Stimulated activated CD8-positive, alpha-beta memory T cell treated with anti-CD3 and anti-CD28 coated beads, Interleukin-12 subunit alpha, Interleukin-12 subunit beta, amount 100 ng/mL, for 24 hours (primary cell): ENCODE data around the gene FCSK.
"Not testable (repeated sequence)": the region's sequence is repeated elsewhere in the genome, so short reads cannot be mapped to it uniquely, and the experiment has no call there.

Source experiments
- DNase-seq: peaks from one replicate; pipeline ENCODE4 v3.0.0-alpha.2; 2020; ENCODE audit errors: extremely low read depth

Gene FCSK

DNA sequence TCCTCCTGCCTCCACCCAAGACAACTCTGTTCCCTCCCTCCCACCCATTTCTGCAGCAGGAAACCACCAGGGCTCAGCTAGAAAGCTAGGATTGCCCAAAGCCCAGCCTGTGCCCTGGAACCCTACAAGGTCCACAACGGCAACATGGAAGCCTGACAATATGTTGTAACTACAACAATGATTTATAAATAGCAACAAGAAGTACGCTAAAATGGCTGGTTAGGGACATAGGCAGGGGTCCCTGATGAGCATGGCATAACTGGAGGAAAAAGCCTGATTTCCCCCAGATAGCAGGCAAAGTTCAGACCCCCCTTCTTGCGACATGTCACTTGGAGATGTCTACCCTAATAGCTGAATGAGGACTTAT lies 22.1 kb upstream of the FCSK start:
- DNase-seq: no peak

DNA sequence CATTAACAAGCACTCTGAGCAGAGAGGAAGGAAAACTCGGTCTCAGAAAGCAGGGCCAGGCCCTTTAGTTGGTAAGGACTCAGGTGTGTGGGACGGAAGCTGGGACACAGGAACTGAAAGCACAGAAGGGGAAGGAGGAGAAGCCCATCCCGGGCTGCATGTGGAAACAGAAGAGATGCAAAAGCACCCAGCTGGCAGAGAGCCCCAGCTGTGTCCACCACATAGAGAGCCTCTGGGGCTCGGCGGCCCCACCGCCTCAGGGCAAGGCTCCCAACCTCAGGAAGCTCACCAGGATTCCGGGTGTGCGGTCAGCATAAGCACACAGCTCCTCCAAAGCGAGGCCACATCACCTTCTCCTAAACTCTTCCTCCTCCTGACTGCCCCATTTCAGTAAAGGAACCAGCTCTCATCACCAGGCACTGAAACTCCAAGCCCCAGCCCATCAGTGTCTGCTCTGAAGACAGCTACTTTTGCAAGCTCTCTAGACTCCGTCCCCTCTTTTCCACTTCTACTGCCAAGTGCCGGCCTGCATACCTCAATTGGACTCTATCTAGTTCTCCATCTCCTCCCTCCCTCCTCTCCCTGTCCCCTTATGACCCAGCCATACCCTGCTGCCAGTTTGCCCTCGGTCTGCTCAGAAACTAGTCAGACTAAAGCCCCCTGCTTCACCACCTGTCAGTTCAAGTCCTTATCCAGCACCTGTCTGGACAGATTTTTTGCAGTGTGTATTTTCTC lies 21.5 kb upstream of the FCSK start:
- no peak for DNase-seq

DNA sequence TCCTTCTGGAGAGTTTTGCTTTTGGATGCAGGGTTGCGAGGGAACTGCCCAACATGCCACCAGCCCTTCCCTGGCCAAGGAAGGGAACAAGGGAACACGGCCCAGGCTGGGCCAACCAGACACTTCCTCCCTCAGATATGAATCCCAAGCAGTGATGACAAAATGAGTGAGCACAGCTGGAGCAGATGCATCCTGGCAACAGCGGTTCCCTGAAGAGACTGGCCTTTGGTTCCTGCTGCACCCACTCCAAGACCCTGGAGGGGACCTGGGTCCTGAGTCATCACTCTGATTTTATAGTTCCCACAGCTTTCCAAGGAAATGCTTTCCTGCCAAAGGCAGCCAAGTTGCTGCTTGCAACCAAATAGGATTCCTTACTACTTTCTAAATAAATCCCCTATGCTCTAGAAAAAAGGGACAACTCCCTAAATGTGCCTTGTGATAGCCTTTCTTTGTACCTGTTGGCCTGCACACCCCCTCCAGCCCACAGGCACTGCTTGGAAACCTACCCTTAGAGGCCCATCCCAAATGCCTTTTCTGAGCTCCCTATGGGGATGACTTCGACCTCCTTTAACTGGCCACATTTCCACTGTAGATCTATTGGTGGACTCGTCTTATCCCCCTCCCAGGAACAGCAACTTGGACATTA lies 20.8 kb upstream of the FCSK start:
- DNase-seq: no peak

DNA sequence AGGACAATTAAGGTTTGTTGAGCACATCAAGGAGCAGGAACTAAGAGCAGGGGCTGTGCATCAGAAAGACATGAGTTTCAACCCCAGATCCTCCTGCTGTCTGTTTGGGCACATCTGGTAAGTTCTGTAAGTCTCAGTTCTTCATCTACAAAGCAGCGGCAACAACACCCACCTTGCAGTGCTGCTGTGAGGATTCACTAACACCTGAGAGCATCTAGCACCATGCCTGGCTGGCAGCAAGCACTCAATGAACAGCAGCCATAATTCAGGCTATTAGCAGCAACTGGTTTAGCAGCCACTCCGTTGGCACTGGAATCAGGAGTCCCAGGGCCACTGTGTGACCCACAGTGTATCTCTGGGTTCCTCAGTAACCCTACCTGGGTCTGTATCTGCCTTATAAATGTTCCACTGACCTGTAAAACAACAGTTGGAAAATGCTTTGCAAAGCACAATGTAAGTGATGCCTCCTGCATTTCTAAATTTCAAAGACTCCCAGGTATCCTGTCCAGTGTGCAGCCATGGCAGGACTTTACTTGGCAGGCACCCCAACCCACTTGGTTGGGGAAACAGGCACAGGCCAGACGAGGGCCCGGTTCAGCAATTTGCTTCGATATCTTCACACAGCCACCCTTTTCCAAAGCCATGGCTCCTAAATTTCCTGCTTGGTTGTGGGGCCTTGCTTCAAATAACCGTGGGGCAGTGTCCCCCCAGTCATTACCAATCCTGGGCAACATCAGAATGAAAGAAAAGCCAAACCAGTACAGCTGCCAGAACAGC lies 19.7 kb upstream of the FCSK start:
- no peak for DNase-seq

DNA sequence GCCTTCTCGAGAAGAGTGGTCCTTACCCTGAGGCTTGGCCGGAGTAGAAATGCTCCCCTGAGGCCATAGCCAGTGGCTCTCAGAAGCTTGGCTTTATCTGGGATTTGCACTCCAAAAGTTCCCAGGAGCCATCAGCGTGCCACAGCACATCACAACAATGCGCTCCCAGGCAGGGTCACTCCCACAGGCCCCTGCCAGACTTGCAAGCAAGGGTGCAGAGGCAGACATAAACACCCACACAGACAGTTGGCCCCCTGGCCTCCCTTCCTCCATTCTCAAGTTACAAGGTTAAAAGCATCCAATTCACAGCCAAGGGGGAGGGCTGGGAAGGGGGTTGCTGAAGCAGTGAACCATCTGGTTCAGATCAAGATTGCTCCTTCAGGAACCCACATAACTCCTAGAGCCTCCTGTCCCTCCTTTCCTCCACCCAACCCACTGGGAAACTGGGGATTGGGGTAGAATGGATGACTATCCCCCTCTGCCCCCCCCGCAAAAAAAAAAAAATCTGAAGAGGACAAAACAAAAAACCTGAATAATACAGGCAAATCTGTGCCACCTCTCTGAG lies 17.3 kb upstream of the FCSK start:
- DNase-seq: no peak

DNA sequence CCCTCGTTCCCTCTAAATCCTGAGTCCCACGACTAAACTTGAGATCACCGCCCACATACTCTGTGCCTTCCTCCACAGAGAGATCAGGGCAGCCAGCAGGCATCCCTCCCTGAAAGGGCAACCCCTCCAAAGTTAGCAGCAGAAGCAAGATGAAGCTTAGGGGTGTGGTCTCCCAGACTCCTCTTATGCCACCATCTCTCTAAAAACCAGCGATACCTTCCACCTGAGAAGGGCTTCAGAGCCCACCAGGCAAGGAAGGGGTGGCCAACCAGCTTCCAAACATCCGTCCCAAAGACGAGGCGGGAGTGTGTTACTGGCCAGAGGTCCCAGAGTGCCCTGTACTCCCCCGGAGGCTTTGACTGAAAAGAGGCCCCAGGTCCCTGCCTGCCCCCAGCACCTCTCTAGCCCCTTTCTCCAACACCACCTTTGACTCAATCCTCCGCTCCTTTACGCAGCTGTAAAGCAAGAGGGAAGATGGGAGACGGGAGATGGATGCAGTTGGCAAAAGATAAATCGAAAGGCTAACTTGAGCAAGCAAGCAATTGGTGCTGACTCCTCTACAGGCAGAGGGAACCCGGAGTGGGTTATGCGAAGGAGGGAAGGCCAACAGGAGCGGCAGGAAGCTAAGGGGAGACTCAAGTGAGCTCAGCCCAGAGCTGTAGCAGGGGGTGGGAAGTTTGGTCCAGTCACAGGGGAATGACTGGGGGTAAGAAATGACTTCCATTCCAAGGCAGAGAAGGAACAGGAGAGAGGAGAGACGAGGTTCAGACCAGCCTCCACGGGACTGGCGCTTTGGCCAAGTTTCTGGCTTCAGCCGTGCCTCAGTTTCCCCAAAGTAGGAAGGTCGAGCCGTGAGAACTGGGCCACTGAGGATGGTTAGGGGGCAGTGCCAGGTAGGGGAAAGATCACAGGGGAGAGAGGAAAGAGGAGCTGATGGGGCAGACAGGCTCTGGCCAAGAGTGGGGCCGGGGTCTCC lies 16.5 kb upstream of the FCSK start:
- DNase-seq: no peak

DNA sequence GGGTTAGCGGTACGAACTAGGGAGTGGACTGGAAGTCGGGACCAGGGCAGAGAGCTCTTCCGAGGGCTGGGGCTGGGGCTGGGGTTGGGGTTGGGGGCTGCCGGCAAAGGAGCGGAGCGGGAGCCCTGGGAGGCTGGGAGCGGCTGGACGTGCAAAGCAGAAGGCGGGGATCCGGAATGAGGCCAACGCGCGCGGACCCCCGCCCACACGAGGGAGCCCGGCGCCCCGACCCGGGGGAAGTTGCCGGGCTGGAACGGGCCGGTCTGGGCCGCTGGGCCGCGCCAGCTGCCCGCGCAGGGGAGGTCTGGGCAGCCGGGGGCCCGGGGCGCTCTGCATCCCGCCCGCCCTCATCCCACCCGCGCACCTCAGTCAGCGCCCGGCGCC lies 15.8 kb upstream of the FCSK start:
- DNase-seq: no peak

DNA sequence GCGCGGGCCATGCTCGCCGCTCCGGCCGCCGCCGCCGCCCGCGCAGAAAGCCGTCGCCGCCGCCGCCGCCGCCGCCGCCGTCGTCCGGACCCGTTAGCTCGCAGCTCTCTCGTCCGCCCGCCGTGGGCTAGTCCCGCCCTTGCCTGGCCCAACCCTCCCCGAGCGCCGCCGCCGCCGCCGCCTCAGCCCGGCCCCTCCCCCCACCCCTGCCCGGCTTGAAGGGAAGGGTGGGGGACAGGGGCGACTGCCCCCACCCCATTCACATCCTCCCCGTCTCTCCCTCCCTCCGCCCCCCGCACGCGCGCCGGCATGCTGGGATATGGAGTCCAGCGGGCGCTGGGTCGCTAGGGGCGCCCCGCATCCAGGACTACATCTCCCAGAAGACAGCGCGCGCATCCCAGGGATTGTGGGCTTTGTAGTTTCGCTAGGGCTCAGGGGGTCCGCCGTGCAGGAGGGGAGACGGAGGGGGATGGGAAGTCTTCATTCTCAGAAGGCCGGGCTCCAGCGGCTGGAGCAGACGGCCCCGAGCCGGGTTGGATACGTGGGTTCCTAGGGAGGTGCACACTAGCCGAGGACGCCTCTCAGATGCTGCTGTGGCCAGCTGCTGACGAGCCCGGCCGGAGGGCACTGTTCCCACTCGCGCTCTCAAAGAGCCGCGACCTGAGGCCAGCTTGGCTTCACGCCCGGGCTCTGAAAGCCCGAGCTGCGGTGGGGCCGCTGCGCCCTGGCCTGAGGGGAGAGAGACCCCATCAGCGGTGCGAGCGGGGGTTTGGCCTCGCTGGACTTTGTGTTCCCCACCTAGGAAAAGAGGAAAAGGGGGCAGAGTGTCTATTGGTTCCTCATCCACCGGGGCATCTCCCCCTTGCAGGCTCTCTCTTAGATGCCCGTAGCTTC lies 15.2 kb upstream of the FCSK start, which contains the start of gene ST3GAL2:
TSS of gene ST3GAL2 (minus strand) at position 132 of the 894 bp plus-strand sequence. CDS start 40,570 bp downstream, outside the sequence.
- DNase-seq: peak; percentile 85

DNA sequence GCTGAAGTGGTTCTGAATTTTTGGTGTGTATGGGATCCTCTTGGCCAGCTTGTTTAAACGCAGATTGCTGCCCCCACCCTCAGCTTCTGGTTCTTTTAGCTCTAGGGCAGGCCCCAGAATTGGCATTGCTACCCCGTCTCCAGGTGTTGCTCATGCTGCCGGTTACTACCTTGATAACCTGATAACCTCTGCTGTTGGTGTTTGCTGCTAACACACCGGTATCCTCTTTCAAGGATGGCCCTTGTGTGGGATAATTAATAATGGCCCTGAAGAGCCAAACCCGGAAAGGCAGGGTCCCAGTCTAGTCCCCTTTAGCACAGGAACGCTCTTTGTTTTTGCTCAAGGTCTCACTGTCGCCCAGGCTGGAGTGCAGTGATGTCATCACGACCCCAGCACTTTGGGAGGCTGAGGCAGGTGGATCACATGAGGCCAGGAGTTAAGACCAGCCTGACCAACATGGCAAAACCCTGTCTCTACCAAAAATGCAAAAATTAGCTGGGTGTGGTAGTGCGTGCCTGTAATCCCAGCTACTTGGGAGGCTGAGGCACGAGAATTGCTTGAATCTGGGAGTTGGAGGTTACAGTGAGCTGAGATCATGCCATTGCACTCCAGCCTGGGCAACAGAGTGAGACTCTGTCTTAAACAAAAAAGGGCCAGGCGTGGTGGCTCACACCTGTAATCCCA lies 14.2 kb upstream of the FCSK start:
- DNase-seq: no peak

DNA sequence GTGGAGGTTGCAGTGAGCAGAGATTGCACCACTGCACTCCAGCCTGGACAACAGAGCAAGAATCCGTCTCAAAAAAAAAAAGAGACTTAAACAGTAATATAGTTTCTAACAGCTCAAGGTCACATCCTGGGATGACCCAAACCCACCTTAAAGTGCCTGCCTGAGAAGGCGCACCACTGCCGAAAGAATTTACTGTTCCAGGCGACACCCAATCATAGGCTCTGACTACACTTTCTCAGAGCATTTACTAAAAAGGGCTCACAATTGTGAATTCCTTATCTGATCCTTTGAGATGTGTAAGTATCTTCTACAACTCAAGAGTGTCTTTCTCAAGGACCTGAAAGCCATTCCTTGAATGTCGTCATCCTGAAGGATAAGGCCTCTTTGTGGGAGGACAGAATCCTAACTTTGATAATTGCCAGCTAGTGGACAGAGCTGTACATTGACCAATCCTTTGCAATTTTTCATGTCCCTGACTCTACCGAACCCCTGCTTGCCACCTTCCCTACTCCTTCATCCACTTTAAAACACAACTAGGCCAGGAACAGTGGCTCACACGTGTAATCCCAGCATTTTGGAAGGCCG lies 12.9 kb upstream of the FCSK start:
- DNase-seq: no peak

DNA sequence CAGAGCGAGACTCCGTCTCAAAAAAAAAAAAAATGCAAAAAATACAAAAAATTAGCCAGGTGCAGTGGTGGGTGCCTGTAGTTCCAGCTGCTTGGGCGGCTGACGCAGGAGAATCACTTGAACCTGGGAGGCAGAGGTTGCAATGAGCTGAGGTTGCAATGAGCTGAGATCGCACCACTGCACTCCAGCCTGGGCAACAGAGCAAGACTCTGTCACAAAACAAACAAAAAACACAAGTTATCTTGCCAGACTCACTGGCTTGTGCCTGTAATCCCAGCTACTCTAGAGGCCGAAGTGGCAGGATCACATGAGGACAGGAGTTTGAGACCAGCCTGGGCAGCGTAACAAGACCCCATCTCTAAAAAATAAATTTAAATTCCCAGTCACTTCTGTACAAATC lies 12.1 kb upstream of the FCSK start:
- DNase-seq: no peak

DNA sequence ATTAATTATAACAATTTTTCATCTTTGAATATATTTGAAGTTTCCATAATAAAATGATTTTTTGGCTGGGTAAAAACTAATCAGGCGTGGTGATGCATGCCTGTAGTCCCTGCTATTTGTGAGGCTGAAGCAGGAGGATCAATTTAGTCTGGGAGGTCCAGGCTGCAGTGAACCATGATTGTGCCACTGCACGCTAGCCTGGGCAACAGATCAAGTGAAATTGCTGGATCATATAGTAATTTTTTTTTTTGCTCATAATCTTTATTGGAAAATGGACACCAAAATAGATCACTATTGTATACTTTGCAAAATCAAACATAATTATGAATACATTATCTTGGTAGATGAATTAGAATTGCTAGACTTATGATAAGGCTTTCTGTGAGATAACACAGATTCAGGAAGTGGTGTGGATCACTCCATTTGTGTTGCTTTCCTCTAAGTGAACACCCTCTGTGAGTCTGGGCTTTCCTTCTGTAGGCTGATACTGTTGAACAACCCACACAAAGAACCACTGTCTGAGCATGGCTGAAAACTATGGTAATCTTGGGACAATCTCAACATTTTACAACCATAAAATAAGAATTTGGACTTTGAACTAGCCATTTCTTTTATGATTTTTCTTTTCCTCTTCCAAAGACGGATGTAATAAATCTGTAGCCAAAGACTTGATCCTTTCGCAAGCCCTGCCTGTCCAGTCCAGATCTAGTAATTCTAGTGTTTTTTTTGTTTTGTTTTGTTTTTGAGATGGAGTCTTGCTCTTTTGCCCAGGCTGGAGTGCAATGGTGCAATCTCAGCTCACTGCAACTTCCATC lies 9.9 kb upstream of the FCSK start:
- no peak for DNase-seq

DNA sequence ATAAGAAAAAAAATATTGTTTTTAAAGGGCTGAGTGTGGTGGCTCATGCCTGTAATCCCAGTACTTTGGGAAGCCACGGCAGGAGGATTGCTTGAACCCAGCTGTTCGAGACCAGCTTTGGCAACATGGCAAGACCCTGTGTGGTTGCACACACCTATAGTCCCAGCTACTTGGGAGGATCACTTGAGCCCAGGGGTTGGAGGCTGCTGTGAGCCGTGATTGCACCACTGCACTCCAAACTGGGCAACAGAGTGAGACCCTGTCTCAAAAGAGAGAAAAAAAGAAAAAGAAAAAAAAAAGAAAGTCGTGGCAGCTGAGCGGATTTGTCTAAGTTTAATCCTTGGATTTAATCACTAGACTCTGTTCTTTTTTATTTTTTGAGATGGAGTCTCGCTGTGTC lies 6.3 kb upstream of the FCSK start:
- DNase-seq: no peak

DNA sequence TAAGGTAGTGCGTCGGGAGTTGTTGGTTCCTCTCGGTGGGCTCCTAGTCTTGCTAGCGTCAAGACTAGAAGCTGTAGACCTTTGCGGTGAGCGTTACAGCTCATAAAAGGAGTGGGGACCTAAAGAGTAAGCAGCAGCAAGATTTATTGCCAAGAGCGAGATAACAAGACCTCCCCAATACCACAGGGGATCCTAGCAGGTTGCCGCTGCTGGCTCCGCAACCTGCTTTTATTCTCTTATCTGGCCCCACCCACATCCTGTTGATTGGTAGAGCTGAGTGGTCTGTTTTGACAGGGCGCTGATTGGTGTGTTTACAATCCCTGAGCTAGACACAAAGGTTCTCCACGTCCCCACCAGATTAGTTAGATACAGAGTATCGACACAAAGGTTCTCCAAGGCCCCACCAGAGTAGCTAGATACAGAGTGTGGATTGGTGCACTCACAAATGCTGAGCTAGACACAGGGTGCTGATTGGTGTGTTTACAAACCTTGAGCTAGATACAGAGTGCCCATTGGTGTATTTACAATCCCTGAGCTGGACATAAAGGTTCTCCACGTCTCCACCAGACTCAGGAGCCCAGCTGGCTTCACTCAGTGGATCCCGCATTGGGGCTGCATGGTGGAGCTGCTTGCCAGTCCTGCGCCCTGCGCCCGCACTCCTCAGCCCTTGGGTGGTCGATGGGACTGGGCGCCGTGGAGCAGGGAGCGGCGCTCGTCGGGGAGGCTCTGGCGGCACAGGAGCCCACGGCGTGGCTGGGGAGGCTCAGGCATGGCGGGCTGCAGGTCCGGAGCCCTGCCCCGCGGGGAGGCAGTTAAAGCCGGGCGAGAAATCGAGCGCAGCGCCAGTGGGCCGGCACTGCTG lies 4.0 kb upstream of the FCSK start:
- DNase-seq: not testable (repeated sequence)

DNA sequence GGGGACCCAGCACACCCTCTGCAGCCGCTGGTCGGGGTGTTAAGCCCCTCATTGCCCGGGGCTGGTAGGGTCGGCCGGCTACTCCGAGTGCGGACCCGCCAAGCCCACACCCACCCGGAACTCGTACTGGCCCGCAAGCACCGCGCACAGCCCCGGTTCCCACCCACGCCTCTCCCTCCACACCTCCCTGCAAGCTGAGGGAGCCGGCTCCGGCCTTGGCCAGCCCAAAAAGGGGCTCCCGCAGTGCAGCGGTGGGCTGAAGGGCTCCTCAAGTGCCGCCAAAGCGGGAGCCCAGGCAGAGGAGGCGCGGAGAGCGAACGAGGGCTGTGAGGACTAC lies 3.4 kb upstream of the FCSK start:
- not testable (repeated sequence) for DNase-seq

DNA sequence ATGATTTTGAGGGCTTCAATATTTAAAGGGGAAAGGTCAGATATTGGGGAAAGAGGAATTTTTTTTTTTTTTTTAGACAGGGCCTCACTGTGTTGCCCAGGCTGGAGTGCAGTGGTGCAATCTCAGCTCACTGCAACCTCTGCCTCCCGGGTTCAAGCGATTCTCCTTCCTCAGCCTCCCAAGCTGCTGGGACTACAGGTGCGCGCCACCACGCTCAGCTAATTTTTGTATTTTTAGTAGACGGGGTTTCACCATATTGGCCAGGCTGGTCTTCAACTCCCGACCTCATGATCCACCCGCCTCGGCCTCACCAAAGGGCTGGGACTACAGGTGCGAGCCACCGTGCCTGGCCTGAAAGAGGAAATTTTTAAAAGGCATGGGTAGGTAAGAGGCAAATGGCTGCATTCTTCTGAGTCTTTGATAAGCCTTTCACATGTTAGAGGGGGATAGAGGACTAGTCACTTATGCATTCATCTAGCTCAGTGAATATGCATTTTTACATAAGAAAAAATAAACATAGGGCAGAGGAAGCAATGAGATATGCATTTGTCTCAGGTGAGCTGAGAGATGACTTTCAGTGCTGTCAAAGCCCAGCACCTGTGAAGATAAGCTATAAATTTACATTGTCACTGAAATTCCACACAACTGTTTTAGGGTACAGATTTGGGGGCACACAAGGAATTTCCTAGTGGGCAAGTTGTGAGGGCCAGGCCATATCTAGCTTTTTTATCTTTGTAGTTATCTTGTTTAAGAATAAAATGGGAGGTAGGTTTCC lies 1.1 kb upstream of the FCSK start:
- DNase-seq: no peak

DNA sequence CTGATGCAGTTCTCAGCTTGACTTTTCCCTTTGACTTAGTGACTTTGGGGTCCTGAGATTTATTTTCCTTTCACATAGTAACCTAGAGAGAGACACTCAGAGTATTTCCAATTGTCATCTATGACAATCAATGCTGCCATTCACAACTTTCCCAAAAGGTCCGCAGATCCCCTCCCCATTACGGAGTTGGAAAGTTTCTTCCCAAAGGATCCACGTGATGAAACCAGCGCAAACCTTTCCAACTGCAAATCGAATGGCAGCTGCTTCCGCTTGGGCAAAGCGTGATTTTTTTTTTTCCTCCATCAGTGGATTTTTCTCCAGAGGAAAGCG lies 538 bp upstream of the FCSK start:
- no peak for DNase-seq
